H9 (cell line): ENCODE results near the gene PVR. TPM values are rescaled to one million over a fixed set of nuclear protein-coding genes. Genes with fewer than 3 reads are reported as not detected.

Source experiments
- DNase-seq: peaks from one replicate; pipeline ENCODE4 v3.0.0-alpha.2; 2017
- H2AFZ ChIP-seq: one replicate; pipeline ENCODE4 v1.6.1; 2013; ENCODE audit warnings: mild to moderate bottlenecking, low read length, control low read depth, moderate library complexity
- H2AK5ac ChIP-seq: 2 replicates; pipeline ENCODE4 v1.6.1; 2013; ENCODE audit warnings: low read length, control low read depth, mixed read lengths; ENCODE audit not compliant: insufficient read length
- H2BK120ac ChIP-seq: one replicate; pipeline ENCODE4 v1.6.1; 2013; ENCODE audit warnings: low read depth, mild to moderate bottlenecking, low read length, control low read depth, inconsistent platforms; ENCODE audit not compliant: poor library complexity, severe bottlenecking
- H2BK12ac ChIP-seq: 2 replicates; pipeline ENCODE4 v1.6.1; 2013; ENCODE audit warnings: low read length, control low read depth, mixed read lengths, low read depth; ENCODE audit not compliant: insufficient read length
- H2BK15ac ChIP-seq: 2 replicates; pipeline ENCODE4 v1.6.1; 2013; ENCODE audit warnings: low read depth, low read length, control low read depth
- H2BK20ac ChIP-seq: one replicate; pipeline ENCODE4 v1.6.1; 2013; ENCODE audit warnings: low read depth, mild to moderate bottlenecking, low read length, control low read depth, inconsistent platforms; ENCODE audit not compliant: poor library complexity, severe bottlenecking
- H2BK5ac ChIP-seq: 2 replicates; pipeline ENCODE4 v1.6.1; 2013; ENCODE audit warnings: low read length, control low read depth, mixed read lengths; ENCODE audit not compliant: insufficient read length
- H3K14ac ChIP-seq: 2 replicates; pipeline ENCODE4 v1.6.1; 2013; ENCODE audit warnings: low read length, control low read depth; ENCODE audit not compliant: insufficient read depth
- H3K18ac ChIP-seq: 2 replicates; pipeline ENCODE4 v1.6.1; 2013; ENCODE audit warnings: low read depth, mild to moderate bottlenecking, mixed read lengths, low read length, control low read depth; ENCODE audit not compliant: insufficient read length
- H3K23ac ChIP-seq: 2 replicates; pipeline ENCODE4 v1.6.1; 2013; ENCODE audit warnings: low read length, control low read depth, mixed read lengths, low read depth; ENCODE audit not compliant: insufficient read length
- H3K23me2 ChIP-seq: 2 replicates; pipeline ENCODE4 v1.6.1; 2013; ENCODE audit warnings: low read depth, mild to moderate bottlenecking, mixed read lengths, low read length, control low read depth; ENCODE audit not compliant: insufficient read length, poor library complexity, severe bottlenecking
- H3K27ac ChIP-seq: 2 replicates; pipeline ENCODE4 v1.5.1; 2013; ENCODE audit warnings: low read length, control low read depth, mixed read lengths, low read depth; ENCODE audit not compliant: insufficient read length
- H3K27me3 ChIP-seq: 2 replicates; pipeline ENCODE4 v1.6.1; 2013; ENCODE audit warnings: low read length, control low read depth, inconsistent platforms; ENCODE audit not compliant: insufficient read depth
- H3K4ac ChIP-seq: 2 replicates; pipeline ENCODE4 v1.6.1; 2013; ENCODE audit warnings: low read depth, mild to moderate bottlenecking, control low read depth, inconsistent platforms, low read length, moderate library complexity
- H3K4me1 ChIP-seq: 2 replicates; pipeline ENCODE4 v1.6.1; 2013; ENCODE audit warnings: low read length, control low read depth, inconsistent platforms; ENCODE audit not compliant: insufficient read depth
- H3K4me2 ChIP-seq: 2 replicates; pipeline ENCODE4 v1.6.1; 2013; ENCODE audit warnings: low read length, control low read depth, mixed read lengths; ENCODE audit not compliant: insufficient read length, insufficient read depth
- H3K56ac ChIP-seq: 2 replicates; pipeline ENCODE4 v1.6.1; 2013; ENCODE audit warnings: low read depth, mild to moderate bottlenecking, mixed read lengths, low read length, control low read depth; ENCODE audit not compliant: insufficient read length
- H3K79me1 ChIP-seq: 2 replicates; pipeline ENCODE4 v1.6.1; 2013; ENCODE audit warnings: low read depth, mild to moderate bottlenecking, moderate library complexity, low read length, control low read depth, inconsistent platforms; ENCODE audit not compliant: insufficient read depth, poor library complexity, severe bottlenecking
- H3K79me2 ChIP-seq: 2 replicates; pipeline ENCODE4 v1.6.1; 2013; ENCODE audit warnings: low read length, control low read depth, inconsistent platforms; ENCODE audit not compliant: insufficient read depth
- H3K9ac ChIP-seq: 2 replicates; pipeline ENCODE4 v1.6.1; 2013; ENCODE audit warnings: low read length, control low read depth, mixed read lengths; ENCODE audit not compliant: insufficient read length; ENCODE audit errors: extremely low read depth
- H3K9me3 ChIP-seq: one replicate; pipeline ENCODE4 v1.6.1; 2013; ENCODE audit warnings: low read depth, low read length, inconsistent platforms; ENCODE audit not compliant: control insufficient read depth
- H3T11ph ChIP-seq: one replicate; pipeline ENCODE4 v1.6.1; 2013; ENCODE audit warnings: mild to moderate bottlenecking, low read length, control low read depth, inconsistent platforms
- H4K20me1 ChIP-seq: one replicate; pipeline ENCODE4 v1.6.1; 2013; ENCODE audit not compliant: control insufficient read depth, insufficient read length, insufficient read depth
- H4K5ac ChIP-seq: 2 replicates; pipeline ENCODE4 v1.6.1; 2013; ENCODE audit warnings: low read depth, mild to moderate bottlenecking, mixed read lengths, low read length, control low read depth; ENCODE audit not compliant: insufficient read length
- H4K8ac ChIP-seq: replicated peaks from 2 replicates; pipeline ENCODE4 v1.6.1; 2013; ENCODE audit warnings: low read length, control low read depth, mixed read lengths, low read depth; ENCODE audit not compliant: insufficient read length
- H4K91ac ChIP-seq: 2 replicates; pipeline ENCODE4 v1.6.1; 2013; ENCODE audit warnings: low read depth, mild to moderate bottlenecking, moderate library complexity, mixed read lengths, low read length, control low read depth; ENCODE audit not compliant: insufficient read length
- H3K27ac Mint-ChIP-seq, 3 experiments: 2 replicates in 2 of 3; 3 replicates in 1 of 3; pipeline ENCODE4 v1.8.0; 2020 to 2021; ENCODE audit warnings: mixed read lengths in 3 of 3, mild to moderate bottlenecking in 1 of 3, moderate library complexity in 1 of 3
- H3K27me3 Mint-ChIP-seq: 2 replicates; pipeline ENCODE4 v1.8.0; 2021; ENCODE audit warnings: low read depth, mild to moderate bottlenecking, moderate library complexity, mixed read lengths
- H3K36me3 Mint-ChIP-seq, 3 experiments: 2 replicates in 2 of 3; 3 replicates in 1 of 3; pipeline ENCODE4 v1.8.0; 2020 to 2021; ENCODE audit warnings: low read depth in 3 of 3, mixed read lengths in 3 of 3; ENCODE audit not compliant: insufficient read depth in 1 of 3
- H3K4me1 Mint-ChIP-seq, 2 experiments: 2 replicates each; pipeline ENCODE4 v1.8.0; 2020; ENCODE audit warnings: mixed read lengths in 2 of 2
- H3K4me3 Mint-ChIP-seq, 2 experiments: 2 replicates in 1 of 2; 3 replicates in 1 of 2; pipeline ENCODE4 v1.8.0; 2020 to 2021; ENCODE audit warnings: mild to moderate bottlenecking in 2 of 2, mixed read lengths in 2 of 2, moderate library complexity in 1 of 2
- H3K9me3 Mint-ChIP-seq, 2 experiments: 2 replicates in 1 of 2; 3 replicates in 1 of 2; pipeline ENCODE4 v1.8.0; 2020; ENCODE audit warnings: mild to moderate bottlenecking in 2 of 2, mixed read lengths in 2 of 2, moderate library complexity in 1 of 2
- CTCF ChIP-seq: fragments of 200-600 bp; sonication (generic); conservative IDR thresholded peaks from 3 replicates; pipeline ENCODE4 v1.8.0; 2021; ENCODE audit warnings: antibody characterized with exemption, mild to moderate bottlenecking
- WGBS: extraction: QIAGEN DNeasy Blood & Tissue Kit; methylation state at CpG from one replicate; pipeline ENCODE4 v1.1.7; 2013; ENCODE audit warnings: missing lambda C conversion rate, low lambda C conversion rate, mixed read lengths; ENCODE audit not compliant: insufficient read length; ENCODE audit errors: extremely low coverage; 5-methylcytosine and 5-hydroxymethylcytosine counted together
- total RNA-seq: library from RNA; stranded (reverse); gene quantifications from 2 replicates; pipeline ENCODE4 v1.2.1, GENCODE V29; 2021

PVR gene
- total RNA-seq, 1 experiment from 2014 or later: 29.2 TPM

- TF ChIP-seq CTCF: no peak
- no peaks in the 10 kb centered on the region for H3K9me3 Mint-ChIP-seq
- H3K27ac ChIP-seq: no peak overlapping the region
- H3K4me1 ChIP-seq: no peaks in the 10 kb centered on the region; the same call in 1 of the 2 replicates
- no peak overlapping the region for H3K56ac ChIP-seq
- WGBS: no CpG with 5 or more reads among the region's 7 CpGs
- H2BK15ac ChIP-seq: no peak overlapping the region
- no peak overlapping the region for H2AK5ac ChIP-seq
- no peak overlapping the region for H2BK120ac ChIP-seq
- H3K27ac Mint-ChIP-seq: no peak overlapping the region
- no peak overlapping the region for H3T11ph ChIP-seq
- no peak overlapping the region for H3K4me3 Mint-ChIP-seq
- H3K14ac ChIP-seq: no peak overlapping the region
- no peak overlapping the region for H2BK12ac ChIP-seq
- H3K79me1 ChIP-seq: no peaks in the 10 kb centered on the region
- no peaks in the 10 kb centered on the region for H4K20me1 ChIP-seq
- no peaks in the 10 kb centered on the region for H3K27me3 ChIP-seq
- no peaks in the 10 kb centered on the region for H3K36me3 Mint-ChIP-seq
- H3K18ac ChIP-seq: no peak overlapping the region
- H3K4ac ChIP-seq: no peak overlapping the region
- H4K5ac ChIP-seq: no peak overlapping the region
- no peak overlapping the region for H2BK20ac ChIP-seq
- H3K23me2 ChIP-seq: no peaks in the 10 kb centered on the region
- no peaks in the 10 kb centered on the region for H3K9me3 ChIP-seq
- no peak overlapping the region for H3K9ac ChIP-seq
- no peaks in the 10 kb centered on the region for H3K79me2 ChIP-seq
- peaks cover 4 to 9% of the 10 kb centered on the region in 2 experiments for H3K4me1 Mint-ChIP-seq
- H2BK5ac ChIP-seq: no peak overlapping the region
- no peak overlapping the region for H4K8ac ChIP-seq
- no peak for DNase-seq
- H2AFZ ChIP-seq: no peak overlapping the region
- no peak overlapping the region for H3K23ac ChIP-seq
- H3K4me2 ChIP-seq: no peak overlapping the region
- peaks cover 2% of the 10 kb centered on the region; the same call in 1 of the 2 replicates for H3K27me3 Mint-ChIP-seq
- H4K91ac ChIP-seq: no peak overlapping the region
These were observed 24.9 kb upstream of the PVR start for GRCh38 chr19:44618640-44619357.
